Adrenal gland (tissue), 12 donors: ENCODE data around the gene NRXN3. TPM values are rescaled to one million over a fixed set of nuclear protein-coding genes. Genes with fewer than 3 reads are reported as not detected.

Experiments used
- DNase-seq, 7 donors: peaks; one replicate each; pipeline ENCODE4 v3.0.0-alpha.2; 2019 to 2020
- H3K27ac ChIP-seq, 5 donors: fragments of 200-600 bp; sonication (generic) in 4 of 5; 1 replicate in 3 of 5; 2 replicates in 2 of 5; pipeline versions ENCODE4 v1.5.1 to v1.8.0; 2016 to 2020; ENCODE audit warnings: mild to moderate bottlenecking in 1 of 5
- H3K27me3 ChIP-seq: fragments of 200-600 bp; 2 replicates; pipeline ENCODE4 v1.8.0; 2021
- H3K36me3 ChIP-seq, 2 donors: fragments of 200-600 bp; replicated peaks in 1 of 2; 1 replicate in 1 of 2; 2 replicates in 1 of 2; pipeline versions ENCODE4 v1.5.1 to v1.8.0; 2018 to 2022
- H3K4me1 ChIP-seq, 2 donors: fragments of 200-600 bp; replicated peaks in 1 of 2; 1 replicate in 1 of 2; 2 replicates in 1 of 2; pipeline versions ENCODE4 v1.5.1 to v1.8.0; 2018 to 2021
- H3K4me3 ChIP-seq, 4 donors: fragments of 200-600 bp; sonication (generic) in 3 of 4; one replicate each; pipeline ENCODE4 v1.5.1; 2016 to 2018
- H3K9me3 ChIP-seq, 3 donors: fragments of 200-600 bp; sonication (generic) in 1 of 3; replicated peaks in 1 of 3; 1 replicate in 2 of 3; 2 replicates in 1 of 3; pipeline versions ENCODE4 v1.5.1 to v1.8.0; 2016 to 2021
- POLR2A ChIP-seq, 2 donors: fragments of 450-650 bp; IDR thresholded peaks; one replicate each; pipeline ENCODE4 v1.6.1; 2017; ENCODE audit warnings: antibody characterized with exemption in 2 of 2, mild to moderate bottlenecking in 2 of 2, moderate library complexity in 1 of 2
- WGBS, 4 donors: extraction: QIAGEN DNeasy Blood & Tissue Kit in 2 of 4; methylation state at CpG; one replicate each; pipeline versions ENCODE4 v1.1.5 to v1.1.7; 2013 to 2017; 5-methylcytosine and 5-hydroxymethylcytosine counted together
- intact Hi-C, 2 donors: fragments of 100-400 bp; cut with DNase I; formaldehyde crosslinking; loops; one replicate each; pipeline versions ENCODE4 v1.14.1 to v1.15.0; 2022 to 2023
- polyA plus RNA-seq, 3 donors: library from polyadenylated mRNA; stranded (reverse); fragments of 200-250 nt in 2 of 3; fragments of 350-450 nt in 1 of 3; fragmentation: Illumina TruSeq in 1 of 3; extraction: RNeasy Lipid Tissue Mini Kit (QIAGEN cat#74804) in 1 of 3; gene quantifications; one replicate each; pipeline ENCODE4 v1.2.3, GENCODE V29; 2013 to 2014
- total RNA-seq, 9 donors: library from RNA; depleted of rRNA in 4 of 9; stranded (reverse); fragments of >200 nt in 4 of 9; fragments of 120-200 nt in 1 of 9; fragmentation: NEBNext Ultra II Directional in 1 of 9; extraction: Animal tissue kit (Norgen Biotek cat#: 25700) in 1 of 9; gene quantifications; one replicate each; pipeline versions ENCODE4 v1.1.0 to v1.2.4, GENCODE V29; 2013 to 2023
- TF ChIP-seq, protein P1 (sequence below), 6 experiments: fragments of 450-650 bp in 4 of 6; fragments of 200-600 bp in 2 of 6; sonication (generic) in 1 of 6; IDR thresholded peaks; 1 replicate in 5 of 6; 2 replicates in 1 of 6; pipeline versions ENCODE4 v1.5.1 to v1.8.0; 2016 to 2021; ENCODE audit warnings: antibody characterized with exemption in 6 of 6, mild to moderate bottlenecking in 2 of 6, moderate library complexity in 1 of 6
- donor health status: healthy with polysubstance abuse.
- donor health status: Bipolar disorder and iron deficiency.
- donor health status: DM: yes; HTN: yes; CAD: no.
- donor health status: DM: no; HTN: no; CAD: no.
- donor health status: DM: no; HTN: no; CAD: no.
- donor health status: DM: yes; HTN: yes; CAD: no.

The NRXN3 gene
- total and polyA plus RNA-seq, 12 donors = 0.09 to 8.5 (median 1.6) TPM

GRCh38 chr14:78501909-78502308, 331.7 kb downstream of the NRXN3 start:
- Histone ChIP-seq H3K4me1 (no peaks in the 10 kb centered on the region), H3K4me3 (no peak overlapping the region), H3K9me3 (no peaks in the 10 kb centered on the region), H3K27me3 (no peaks in the 10 kb centered on the region), H3K27ac (no peak overlapping the region), H3K36me3 (no peaks in the 10 kb centered on the region)
- no peak for DNase-seq
- intact Hi-C loops = no loop called here
- 50 to 77% (median 72%) methylated on average over 4 of the region's 4 CpGs for WGBS, 4 donors
- TF ChIP-seq POLR2A (IDR thresholded peaks at IDR 0.05) = no peak
- TF ChIP-seq, protein P1, sequence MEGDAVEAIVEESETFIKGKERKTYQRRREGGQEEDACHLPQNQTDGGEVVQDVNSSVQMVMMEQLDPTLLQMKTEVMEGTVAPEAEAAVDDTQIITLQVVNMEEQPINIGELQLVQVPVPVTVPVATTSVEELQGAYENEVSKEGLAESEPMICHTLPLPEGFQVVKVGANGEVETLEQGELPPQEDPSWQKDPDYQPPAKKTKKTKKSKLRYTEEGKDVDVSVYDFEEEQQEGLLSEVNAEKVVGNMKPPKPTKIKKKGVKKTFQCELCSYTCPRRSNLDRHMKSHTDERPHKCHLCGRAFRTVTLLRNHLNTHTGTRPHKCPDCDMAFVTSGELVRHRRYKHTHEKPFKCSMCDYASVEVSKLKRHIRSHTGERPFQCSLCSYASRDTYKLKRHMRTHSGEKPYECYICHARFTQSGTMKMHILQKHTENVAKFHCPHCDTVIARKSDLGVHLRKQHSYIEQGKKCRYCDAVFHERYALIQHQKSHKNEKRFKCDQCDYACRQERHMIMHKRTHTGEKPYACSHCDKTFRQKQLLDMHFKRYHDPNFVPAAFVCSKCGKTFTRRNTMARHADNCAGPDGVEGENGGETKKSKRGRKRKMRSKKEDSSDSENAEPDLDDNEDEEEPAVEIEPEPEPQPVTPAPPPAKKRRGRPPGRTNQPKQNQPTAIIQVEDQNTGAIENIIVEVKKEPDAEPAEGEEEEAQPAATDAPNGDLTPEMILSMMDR (IDR thresholded peaks at IDR 0.05) = no peak

DNA sequence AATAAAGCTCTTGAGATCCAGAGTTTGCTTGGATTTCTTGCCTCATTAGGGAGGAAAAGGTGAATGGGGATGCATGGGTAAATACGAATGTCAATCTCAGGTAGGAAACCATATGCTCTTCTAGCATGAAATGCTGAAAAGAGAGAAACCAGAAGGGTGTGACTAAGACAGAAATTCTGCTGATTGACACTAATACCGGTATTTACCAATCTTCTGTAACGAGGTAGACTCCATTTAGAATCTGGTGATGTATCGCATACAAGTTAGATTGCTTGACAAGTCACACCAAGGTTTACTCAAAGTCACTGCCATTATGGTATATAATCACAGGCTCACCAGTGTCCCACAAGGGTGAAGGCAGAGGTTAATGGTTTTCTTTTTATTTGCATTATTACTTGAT, 337.9 kb downstream of the NRXN3 start:
- DNase-seq = no peak
- intact Hi-C loops = no loop called here
- H3K4me3 ChIP-seq = no peak overlapping the region
- no peaks in the 10 kb centered on the region for H3K9me3 ChIP-seq
- no peaks in the 10 kb centered on the region for H3K27me3 ChIP-seq
- no peaks in the 10 kb centered on the region for H3K4me1 ChIP-seq
- 80 to 90% (median 83%) methylated on average over 4 of the region's 4 CpGs for WGBS, 4 donors
- H3K27ac ChIP-seq = no peak overlapping the region
- no peak for TF ChIP-seq POLR2A (IDR thresholded peaks at IDR 0.05)
- TF ChIP-seq, protein P1 (IDR thresholded peaks at IDR 0.05) = no peak
- H3K36me3 ChIP-seq = no peaks in the 10 kb centered on the region

- Histone ChIP-seq H3K27me3 (no peaks in the 10 kb centered on the region), H3K36me3 (no peaks in the 10 kb centered on the region), H3K27ac (no peak overlapping the region), H3K9me3 (no peaks in the 10 kb centered on the region), H3K4me1 (no peaks in the 10 kb centered on the region), H3K4me3 (no peak overlapping the region)
- intact Hi-C loops = no loop called here
- TF ChIP-seq, protein P1 (IDR thresholded peaks at IDR 0.05) = no peak
- DNase-seq = no peak
- 44 to 93% (median 76%) methylated on average over 2 of the region's 2 CpGs for WGBS, 4 donors
Observed at GRCh38 chr14:78509516-78509915, 339.3 kb downstream of the NRXN3 start.

DNA sequence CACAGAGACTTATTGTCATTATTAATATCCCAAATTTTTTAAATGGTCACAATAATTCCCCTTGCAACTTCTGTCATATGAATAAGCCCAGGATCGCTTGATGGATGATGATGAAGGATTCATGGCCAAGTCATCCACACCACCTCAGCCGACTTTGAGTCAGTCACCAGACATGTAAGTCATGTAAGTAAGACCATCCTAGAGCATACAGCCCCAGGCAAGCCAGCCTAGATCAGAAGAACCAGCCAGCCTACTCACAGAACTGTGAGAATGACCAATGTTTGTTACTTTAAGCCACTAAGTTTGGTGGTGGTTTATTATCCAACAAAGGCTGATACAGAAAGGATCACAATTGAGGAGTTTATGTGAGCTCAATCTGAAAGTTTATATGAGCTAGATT, 341.8 kb downstream of the NRXN3 start:
- TF ChIP-seq POLR2A (IDR thresholded peaks at IDR 0.05) = no peak
- TF ChIP-seq, protein P1 (IDR thresholded peaks at IDR 0.05) = no peak
- H3K9me3 ChIP-seq = no peaks in the 10 kb centered on the region

More for the DNA sequence above, 341.8 kb downstream of the NRXN3 start:
- H3K36me3 ChIP-seq = no peaks in the 10 kb centered on the region
- WGBS, 4 donors = 64 to 93% (median 77%) methylated on average over 2 of the region's 2 CpGs
- no peak for DNase-seq
- no peak overlapping the region for H3K4me3 ChIP-seq
- intact Hi-C loops = no loop called here
- no peaks in the 10 kb centered on the region for H3K4me1 ChIP-seq
- no peaks in the 10 kb centered on the region for H3K27me3 ChIP-seq
- H3K27ac ChIP-seq = no peak overlapping the region
